ENCODE measurements around the gene GABRA5. TPM values are rescaled to one million over a fixed set of nuclear protein-coding genes. Genes with fewer than 3 reads are reported as not detected.
"Not testable (repeated sequence)": the region's sequence is repeated elsewhere in the genome, so short reads cannot be mapped to it uniquely, and the experiment has no call there.

GABRA5 gene
- not detected in 2 replicates for total RNA-seq

GRCh38 chr15:26866298-26867199 lies at the start of gene GABRA5:
Gene GABRA5, plus strand, starts transcription at chr15:26867062. Its CDS starts 2,187 bp downstream, at chr15:26869249.
- no peak for TF ChIP-seq CTCF (IDR thresholded peaks at IDR 0.05; ENCODE audit: extremely low read depth, low read depth, low read length)
- Histone ChIP-seq H3K27ac (ENCODE audit: low read depth, low read length) (no peak within 1 kb of the TSS), H3K4me2 (ENCODE audit: insufficient read depth, low read length) (no peak within 1 kb of the TSS), H3K27me3 (ENCODE audit: insufficient read depth, low read length) (peaks cover 14% of the 10 kb centered on the region), H3K4me3 (ENCODE audit: insufficient read depth, low read length) (no peak within 1 kb of the TSS), H3K9me3 (ENCODE audit: low read depth, low read length) (no peaks in the 10 kb centered on the region), H3K36me3 (ENCODE audit: insufficient read depth, low read length) (no peaks in the 10 kb centered on the region), H4K20me1 (ENCODE audit: insufficient read depth, low read length) (no peaks in the 10 kb centered on the region), H3K4me1 (ENCODE audit: insufficient read depth, low read length) (no peaks in the 10 kb centered on the region), H2AFZ (ENCODE audit: low read length) (no peak within 1 kb of the TSS), H3K79me2 (ENCODE audit: insufficient read depth, low read length) (no peaks in the 10 kb centered on the region)
- DNase-seq (ENCODE audit: insufficient read length, low spot score, missing footprints): peak; percentile 84

- H3K36me3 ChIP-seq (ENCODE audit: insufficient read depth, low read length); H3K4me2 ChIP-seq (ENCODE audit: insufficient read depth, low read length); H2AFZ ChIP-seq (ENCODE audit: low read length); H4K20me1 ChIP-seq (ENCODE audit: insufficient read depth, low read length); H3K9me3 ChIP-seq (ENCODE audit: low read depth, low read length); H3K27ac ChIP-seq (ENCODE audit: low read depth, low read length); H3K4me3 ChIP-seq (ENCODE audit: insufficient read depth, low read length); H3K79me2 ChIP-seq (ENCODE audit: insufficient read depth, low read length); H3K4me1 ChIP-seq (ENCODE audit: insufficient read depth, low read length); DNase-seq (ENCODE audit: insufficient read length, low spot score, missing footprints); H3K27me3 ChIP-seq (ENCODE audit: insufficient read depth, low read length): not testable (repeated sequence)
Observed at GRCh38 chr15:26831191-26831590, 35.7 kb upstream of the GABRA5 start.

GRCh38 chr15:26831951-26832350 lies 34.9 kb upstream of the GABRA5 start:
- Histone ChIP-seq H4K20me1 (ENCODE audit: insufficient read depth, low read length) (no peaks in the 10 kb centered on the region), H3K9me3 (ENCODE audit: low read depth, low read length) (no peaks in the 10 kb centered on the region), H3K27ac (ENCODE audit: low read depth, low read length) (no peak overlapping the region), H3K27me3 (ENCODE audit: insufficient read depth, low read length) (no peaks in the 10 kb centered on the region), H3K4me3 (ENCODE audit: insufficient read depth, low read length) (no peak overlapping the region), H3K79me2 (ENCODE audit: insufficient read depth, low read length) (no peaks in the 10 kb centered on the region), H2AFZ (ENCODE audit: low read length) (no peak overlapping the region), H3K36me3 (ENCODE audit: insufficient read depth, low read length) (no peaks in the 10 kb centered on the region), H3K4me2 (ENCODE audit: insufficient read depth, low read length) (no peak overlapping the region), H3K4me1 (ENCODE audit: insufficient read depth, low read length) (no peaks in the 10 kb centered on the region)
- no peak for DNase-seq (ENCODE audit: insufficient read length, low spot score, missing footprints)
- no peak for TF ChIP-seq CTCF (IDR thresholded peaks at IDR 0.05; ENCODE audit: extremely low read depth, low read depth, low read length)

GRCh38 chr15:26838742-26839460 lies 28.0 kb upstream of the GABRA5 start:
- no peak for TF ChIP-seq CTCF (IDR thresholded peaks at IDR 0.05; ENCODE audit: extremely low read depth, low read depth, low read length)
- Histone ChIP-seq H3K27ac (ENCODE audit: low read depth, low read length) (no peak overlapping the region), H3K4me3 (ENCODE audit: insufficient read depth, low read length) (no peak overlapping the region), H3K4me2 (ENCODE audit: insufficient read depth, low read length) (no peak overlapping the region), H3K27me3 (ENCODE audit: insufficient read depth, low read length) (no peaks in the 10 kb centered on the region), H4K20me1 (ENCODE audit: insufficient read depth, low read length) (no peaks in the 10 kb centered on the region), H3K4me1 (ENCODE audit: insufficient read depth, low read length) (no peaks in the 10 kb centered on the region), H2AFZ (ENCODE audit: low read length) (no peak overlapping the region), H3K36me3 (ENCODE audit: insufficient read depth, low read length) (no peaks in the 10 kb centered on the region), H3K79me2 (ENCODE audit: insufficient read depth, low read length) (no peaks in the 10 kb centered on the region), H3K9me3 (ENCODE audit: low read depth, low read length) (peaks cover 4% of the 10 kb centered on the region)
- no peak for DNase-seq (ENCODE audit: insufficient read length, low spot score, missing footprints)
